Cardiac fibroblast (primary cell): ENCODE data around the gene GPA33.

Experiments
- DNase-seq, 2 donors: peaks; one replicate each; pipeline versions ENCODE4 v3.0.0 to v3.0.0-alpha.2; 2010; ENCODE audit warnings: low read depth in 2 of 2
- H3K4me3 ChIP-seq, 2 donors: replicated peaks in 1 of 2; 1 replicate in 1 of 2; 2 replicates in 1 of 2; pipeline ENCODE4 v1.5.1; 2011; ENCODE audit warnings: low read depth in 2 of 2, low read length in 2 of 2, mild to moderate bottlenecking in 2 of 2, moderate library complexity in 1 of 2
- CTCF ChIP-seq: IDR thresholded peaks from one replicate; pipeline ENCODE4 v1.5.1; 2011; ENCODE audit warnings: low read depth, mild to moderate bottlenecking, low read length, inconsistent platforms

GPA33 gene

GRCh38 chr1:167090314-167090942, at the start of gene GPA33:
GPA33 (minus strand) TSS chr1:167090377; CDS start chr1:167090287, 90 bp downstream.
- DNase-seq = no peak
- TF ChIP-seq CTCF = no peak
- no peak within 1 kb of the TSS for H3K4me3 ChIP-seq

GRCh38 chr1:167138703-167139102, 48.5 kb upstream of the GPA33 start:
- DNase-seq = no peak
- no peak overlapping the region for H3K4me3 ChIP-seq
- no peak for TF ChIP-seq CTCF

GRCh38 chr1:167137793-167138510, 47.8 kb upstream of the GPA33 start:
- no peak for DNase-seq
- no peak for TF ChIP-seq CTCF
- no peak overlapping the region for H3K4me3 ChIP-seq

- no peak for TF ChIP-seq CTCF
- no peak overlapping the region for H3K4me3 ChIP-seq
- peak in 1 of 2 donors; percentile 11 for DNase-seq
These were observed 47.2 kb upstream of the GPA33 start for GRCh38 chr1:167137332-167137781.

GRCh38 chr1:167136806-167137205, 46.6 kb upstream of the GPA33 start:
- no peak overlapping the region for H3K4me3 ChIP-seq
- no peak for TF ChIP-seq CTCF
- no peak for DNase-seq

- DNase-seq = peak; percentile 19 to 71
- no peak overlapping the region for H3K4me3 ChIP-seq
- no peak for TF ChIP-seq CTCF
These were observed 46.0 kb upstream of the GPA33 start for GRCh38 chr1:167136191-167136614.
